Liver (tissue), 3 donors: ENCODE measurements around the gene NPC1L1.

ENCODE experiments used
- ATF3 ChIP-seq: IDR thresholded peaks from 2 replicates; pipeline ENCODE4 v1.6.1; 2016; ENCODE audit warnings: antibody characterized with exemption
- EGR1 ChIP-seq, 2 donors: IDR thresholded peaks; 2 replicates each; pipeline ENCODE4 v1.6.1; 2016 to 2018; ENCODE audit warnings: antibody characterized with exemption in 2 of 2, low read depth in 2 of 2
- GABPA ChIP-seq, 2 donors: IDR thresholded peaks in 1 of 2; conservative IDR thresholded peaks in 1 of 2; 2 replicates each; pipeline ENCODE4 v1.6.1; 2016; ENCODE audit warnings: antibody characterized with exemption in 2 of 2, mild to moderate bottlenecking in 1 of 2, moderate library complexity in 1 of 2
- JUND ChIP-seq, 2 donors: IDR thresholded peaks; 2 replicates each; pipeline ENCODE4 v1.6.1; 2016; ENCODE audit warnings: antibody characterized with exemption in 2 of 2
- RAD21 ChIP-seq, 2 donors: IDR thresholded peaks; 2 replicates each; pipeline ENCODE4 v1.6.1; 2016; ENCODE audit warnings: antibody characterized with exemption in 2 of 2, mild to moderate bottlenecking in 2 of 2
- REST ChIP-seq: IDR thresholded peaks from 2 replicates; pipeline ENCODE4 v1.6.1; 2016; ENCODE audit warnings: antibody characterized with exemption, mild to moderate bottlenecking
- TAF1 ChIP-seq: conservative IDR thresholded peaks from 2 replicates; pipeline ENCODE4 v1.6.1; 2016; ENCODE audit warnings: antibody characterized with exemption, mild to moderate bottlenecking
- YY1 ChIP-seq: IDR thresholded peaks from 2 replicates; pipeline ENCODE4 v1.6.1; 2016; ENCODE audit warnings: antibody characterized with exemption, mild to moderate bottlenecking
- ZBTB33 ChIP-seq: IDR thresholded peaks from 2 replicates; pipeline ENCODE4 v1.6.1; 2016; ENCODE audit warnings: antibody characterized with exemption
- TF ChIP-seq, protein P1 (sequence below): fragments of 150-350 bp; IDR thresholded peaks from 2 replicates; pipeline ENCODE4 v1.5.1; 2017; ENCODE audit warnings: improper control_type of control experiment, low read depth, low read length; ENCODE audit not compliant: missing input control
- TF ChIP-seq, protein P2 (sequence below): IDR thresholded peaks from 2 replicates; pipeline ENCODE4 v1.6.1; 2016; ENCODE audit warnings: antibody characterized with exemption
- donor health status: healthy.
- donor health status: healthy.

GRCh38 chr7:44496385-44496784 is 44.7 kb downstream of the NPC1L1 start:
- TF ChIP-seq, protein P1, sequence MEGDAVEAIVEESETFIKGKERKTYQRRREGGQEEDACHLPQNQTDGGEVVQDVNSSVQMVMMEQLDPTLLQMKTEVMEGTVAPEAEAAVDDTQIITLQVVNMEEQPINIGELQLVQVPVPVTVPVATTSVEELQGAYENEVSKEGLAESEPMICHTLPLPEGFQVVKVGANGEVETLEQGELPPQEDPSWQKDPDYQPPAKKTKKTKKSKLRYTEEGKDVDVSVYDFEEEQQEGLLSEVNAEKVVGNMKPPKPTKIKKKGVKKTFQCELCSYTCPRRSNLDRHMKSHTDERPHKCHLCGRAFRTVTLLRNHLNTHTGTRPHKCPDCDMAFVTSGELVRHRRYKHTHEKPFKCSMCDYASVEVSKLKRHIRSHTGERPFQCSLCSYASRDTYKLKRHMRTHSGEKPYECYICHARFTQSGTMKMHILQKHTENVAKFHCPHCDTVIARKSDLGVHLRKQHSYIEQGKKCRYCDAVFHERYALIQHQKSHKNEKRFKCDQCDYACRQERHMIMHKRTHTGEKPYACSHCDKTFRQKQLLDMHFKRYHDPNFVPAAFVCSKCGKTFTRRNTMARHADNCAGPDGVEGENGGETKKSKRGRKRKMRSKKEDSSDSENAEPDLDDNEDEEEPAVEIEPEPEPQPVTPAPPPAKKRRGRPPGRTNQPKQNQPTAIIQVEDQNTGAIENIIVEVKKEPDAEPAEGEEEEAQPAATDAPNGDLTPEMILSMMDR = no peak
- TF ChIP-seq RAD21 (IDR thresholded peaks at IDR 0.05) = no peak
- TF ChIP-seq ATF3 = no peak
- no peak for TF ChIP-seq REST
- TF ChIP-seq EGR1 (IDR thresholded peaks at IDR 0.05; ENCODE audit: low read depth in 2 of 2) = no peak
- TF ChIP-seq GABPA (IDR thresholded peaks at IDR 0.05 in 1 of 2, conservative IDR thresholded peaks at IDR 0.05 in 1 of 2) = no peak
- TF ChIP-seq ZBTB33 = no peak
- TF ChIP-seq TAF1 = no peak
- no peak for TF ChIP-seq YY1
- TF ChIP-seq, protein P2, sequence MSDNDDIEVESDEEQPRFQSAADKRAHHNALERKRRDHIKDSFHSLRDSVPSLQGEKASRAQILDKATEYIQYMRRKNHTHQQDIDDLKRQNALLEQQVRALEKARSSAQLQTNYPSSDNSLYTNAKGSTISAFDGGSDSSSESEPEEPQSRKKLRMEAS = no peak
- no peak for TF ChIP-seq JUND (IDR thresholded peaks at IDR 0.05)
